Pulmonary artery endothelial cell (primary cell): ENCODE results near the gene GPS1. TPM values are rescaled to one million over a fixed set of nuclear protein-coding genes. Genes with fewer than 3 reads are reported as not detected.

Source experiments
- DNase-seq: peaks from one replicate; pipeline ENCODE4 v3.0.0-alpha.2; 2011; ENCODE audit warnings: low read depth, low spot score
- total RNA-seq: library from RNA; depleted of rRNA; stranded (reverse); fragments of >200 nt; gene quantifications from 2 replicates; pipeline ENCODE4 v1.2.3, GENCODE V29; 2014

GPS1 gene
- total RNA-seq, 1 donor from 2014 or later: 110 TPM

DNA sequence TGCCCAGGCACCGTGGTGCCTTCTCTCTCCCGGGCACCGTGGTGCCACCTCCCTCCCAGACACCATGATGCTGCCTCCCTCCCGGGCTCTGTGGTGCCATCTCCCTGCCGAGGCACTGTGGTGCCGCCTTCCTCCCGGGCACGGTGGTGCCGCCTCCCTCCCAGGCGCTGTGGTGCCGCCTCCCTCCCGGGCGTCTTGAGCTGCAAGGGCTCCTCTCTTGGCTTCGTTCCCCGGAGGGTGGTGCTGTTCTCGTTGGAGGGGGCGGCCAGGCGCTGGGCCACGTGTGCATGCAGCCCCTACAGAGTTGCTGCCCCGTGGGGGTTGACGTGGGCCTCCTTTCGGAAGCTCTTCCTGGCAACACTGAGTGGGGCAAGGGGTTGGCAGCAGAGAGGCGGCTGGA, 37.3 kb upstream of the GPS1 start:
- DNase-seq: no peak

DNA sequence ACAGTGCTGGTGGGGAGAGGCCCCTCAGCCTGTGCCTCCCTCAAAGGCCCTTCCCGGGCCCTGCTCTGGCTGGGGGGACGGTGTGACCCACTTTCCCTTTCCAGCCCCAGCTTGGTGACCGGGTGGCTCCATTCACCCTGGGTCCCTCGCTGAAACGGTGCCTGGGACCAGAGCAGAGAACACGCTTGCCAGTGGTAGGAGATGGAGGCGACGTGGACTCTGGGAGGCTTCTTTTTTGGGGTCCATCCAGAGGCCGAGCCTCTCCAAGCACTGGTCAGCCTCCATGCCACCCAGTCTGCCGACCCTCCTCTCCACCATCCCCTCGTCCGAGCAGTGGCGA, 36.8 kb upstream of the GPS1 start:
- DNase-seq: no peak

DNA sequence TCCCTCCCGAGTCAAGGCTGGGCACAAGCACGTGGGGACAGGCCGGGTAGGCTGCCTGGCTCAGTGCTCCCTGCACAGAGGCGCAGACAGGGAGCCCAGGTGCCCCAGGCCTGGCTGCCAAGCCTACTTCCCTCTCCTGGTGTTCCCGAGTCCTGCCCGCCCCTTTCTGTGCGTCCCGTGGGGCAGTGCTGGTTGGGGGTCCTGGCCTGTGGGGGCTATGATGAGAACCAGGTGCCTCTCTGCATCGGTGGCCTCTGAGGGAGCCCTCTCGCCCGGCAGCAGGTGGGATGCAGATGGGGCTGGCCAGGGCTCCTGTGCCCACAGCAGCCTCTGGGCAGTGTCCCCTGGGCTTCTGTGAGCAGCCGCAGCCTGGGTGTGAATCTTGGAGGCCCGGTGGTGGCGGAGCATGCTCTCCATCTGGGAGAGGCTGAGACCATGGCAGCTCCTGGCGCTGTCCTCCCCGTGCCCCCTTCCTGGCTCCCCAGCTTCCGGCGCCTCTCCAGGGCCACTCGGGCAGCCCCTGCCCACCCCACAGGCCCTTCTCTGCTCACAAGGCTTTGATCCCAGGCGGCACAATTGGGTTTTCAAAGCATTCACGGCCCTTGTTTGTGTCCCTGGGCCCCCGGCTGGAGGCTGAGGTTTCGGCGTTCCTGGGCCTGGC, 36.3 kb upstream of the GPS1 start:
- no peak for DNase-seq

DNA sequence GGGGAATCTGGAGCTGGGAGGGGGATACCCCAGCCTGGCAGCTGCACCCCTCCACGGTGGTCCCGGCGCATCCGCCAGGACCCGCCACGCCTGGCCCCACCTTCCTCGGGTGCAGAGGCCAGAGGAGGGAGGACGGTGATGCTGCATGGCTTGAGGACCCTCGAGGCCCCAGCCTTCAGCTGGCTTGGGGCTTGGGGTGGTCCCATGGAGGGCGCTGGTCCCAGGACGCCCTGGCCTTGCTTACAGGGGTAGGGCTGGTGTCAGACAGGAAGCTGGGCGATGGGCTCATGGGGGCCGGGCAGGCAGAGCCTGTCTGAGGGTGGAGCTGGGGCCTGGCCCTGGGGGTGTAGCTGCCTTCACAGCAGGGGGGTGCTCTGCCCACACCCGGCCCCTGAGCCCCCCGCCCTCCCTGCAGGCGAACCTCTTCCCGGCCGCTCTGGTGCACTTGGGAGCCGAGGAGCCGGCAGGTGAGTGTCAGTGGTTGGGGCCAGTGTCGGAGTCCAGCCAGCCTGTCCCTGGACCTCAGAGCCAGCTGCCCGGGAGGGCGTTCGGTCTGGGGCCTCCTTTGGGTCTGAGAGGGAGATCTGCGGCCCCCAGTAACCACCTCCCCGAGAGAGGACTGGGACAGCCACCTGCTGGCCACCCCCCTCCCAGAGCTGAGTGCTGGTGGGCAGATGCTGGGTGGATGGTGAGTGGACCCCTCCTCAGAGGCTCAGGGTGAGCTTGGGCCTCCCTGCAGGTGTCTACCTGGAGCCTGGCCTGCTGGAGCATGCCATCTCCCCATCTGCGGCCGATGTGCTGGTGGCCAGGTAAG, 35.4 kb upstream of the GPS1 start:
- no peak for DNase-seq

DNA sequence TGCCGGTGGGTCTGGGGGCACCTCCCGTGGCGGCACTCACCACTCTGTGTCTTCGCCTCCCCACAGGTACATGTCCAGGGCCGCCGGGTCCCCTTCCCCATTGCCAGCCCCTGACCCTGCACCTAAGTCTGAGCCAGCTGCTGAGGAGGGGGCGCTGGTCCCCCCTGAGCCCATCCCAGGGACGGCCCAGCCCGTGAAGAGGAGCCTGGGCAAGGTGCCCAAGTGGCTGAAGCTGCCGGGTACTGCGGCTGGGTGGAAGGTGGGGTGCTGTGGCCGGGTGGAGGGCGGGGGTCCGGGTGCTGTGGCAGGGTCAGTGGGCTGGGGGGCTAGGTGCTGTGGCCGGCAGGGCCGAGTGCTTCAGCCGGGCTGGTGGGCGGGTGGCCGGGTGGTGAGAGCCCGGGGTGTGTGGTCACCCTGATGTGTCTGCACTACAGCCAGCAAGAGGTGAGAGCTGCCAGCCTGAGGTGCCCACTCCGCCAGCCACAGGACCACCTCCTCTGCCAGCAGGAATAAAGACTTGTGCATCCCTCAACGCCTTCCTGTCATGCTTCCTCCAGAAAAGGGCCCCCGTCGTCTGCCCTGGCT, 34.7 kb upstream of the GPS1 start:
- DNase-seq: no peak

DNA sequence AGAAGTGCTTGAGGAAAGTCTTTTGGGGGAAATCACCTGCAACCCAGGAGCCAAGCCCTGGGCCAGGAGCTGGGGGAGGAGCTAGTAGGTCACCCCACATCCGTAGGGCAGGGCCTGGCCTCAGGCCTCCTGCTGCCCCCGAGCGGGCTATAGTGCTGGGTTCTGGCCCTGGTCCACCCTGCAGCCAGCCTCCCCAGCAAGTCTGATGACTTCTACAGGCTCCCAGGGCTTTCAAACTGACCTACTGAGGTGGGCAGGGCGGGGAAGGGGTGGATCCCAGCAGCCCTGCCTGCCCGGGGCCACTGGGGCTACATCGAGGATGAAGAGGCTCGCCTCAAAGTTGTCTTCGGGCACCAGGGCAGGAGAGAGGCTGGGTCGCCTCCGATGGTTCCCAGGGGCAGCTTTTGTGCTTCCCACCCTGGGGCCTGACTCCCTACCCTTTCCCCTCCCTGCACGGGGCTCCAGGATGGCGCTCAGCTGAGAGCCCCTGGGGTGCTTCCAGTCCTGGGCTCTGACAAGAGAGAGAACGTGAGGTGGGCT, 34.0 kb upstream of the GPS1 start:
- DNase-seq: no peak

DNA sequence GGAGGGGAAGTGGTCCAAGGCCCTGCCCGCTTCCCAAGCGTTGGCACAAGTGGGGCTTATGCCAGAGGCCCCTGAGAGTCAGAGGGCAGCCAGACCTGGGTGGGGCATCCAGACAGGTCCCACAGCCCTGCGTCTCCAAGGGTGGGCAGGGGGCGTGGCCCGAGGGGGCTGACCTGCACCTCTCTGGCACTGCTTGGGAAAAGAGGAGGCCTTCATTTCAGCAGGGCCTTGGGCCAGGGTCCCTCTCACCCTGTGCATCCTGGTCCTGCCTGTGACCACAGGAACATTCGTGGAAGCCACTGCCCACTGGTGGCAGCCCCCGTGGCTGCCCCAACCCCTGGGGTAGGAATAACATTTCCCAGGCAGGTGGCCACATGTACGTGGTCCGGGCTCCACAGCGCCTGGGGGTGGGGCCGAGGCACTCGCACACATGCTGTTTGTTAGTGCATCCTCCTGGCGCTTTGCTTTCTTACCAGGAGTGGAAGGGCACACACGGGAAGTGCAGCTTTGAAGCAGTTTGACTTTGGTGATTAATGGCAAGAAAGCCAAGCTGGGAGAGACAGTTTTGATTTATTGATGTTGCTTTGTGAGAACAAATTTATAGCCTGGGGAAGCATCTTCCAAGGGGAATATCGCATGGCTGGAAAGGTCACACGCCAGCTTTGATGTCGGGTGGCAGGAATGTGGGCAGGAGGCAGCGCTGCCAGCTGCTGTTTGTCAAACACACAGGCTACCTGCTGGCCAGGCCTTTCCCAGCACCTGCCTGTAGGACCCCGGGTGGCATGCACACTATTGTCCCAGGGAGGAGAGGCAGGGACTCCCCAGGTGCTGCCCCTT, 33.3 kb upstream of the GPS1 start:
- no peak for DNase-seq

DNA sequence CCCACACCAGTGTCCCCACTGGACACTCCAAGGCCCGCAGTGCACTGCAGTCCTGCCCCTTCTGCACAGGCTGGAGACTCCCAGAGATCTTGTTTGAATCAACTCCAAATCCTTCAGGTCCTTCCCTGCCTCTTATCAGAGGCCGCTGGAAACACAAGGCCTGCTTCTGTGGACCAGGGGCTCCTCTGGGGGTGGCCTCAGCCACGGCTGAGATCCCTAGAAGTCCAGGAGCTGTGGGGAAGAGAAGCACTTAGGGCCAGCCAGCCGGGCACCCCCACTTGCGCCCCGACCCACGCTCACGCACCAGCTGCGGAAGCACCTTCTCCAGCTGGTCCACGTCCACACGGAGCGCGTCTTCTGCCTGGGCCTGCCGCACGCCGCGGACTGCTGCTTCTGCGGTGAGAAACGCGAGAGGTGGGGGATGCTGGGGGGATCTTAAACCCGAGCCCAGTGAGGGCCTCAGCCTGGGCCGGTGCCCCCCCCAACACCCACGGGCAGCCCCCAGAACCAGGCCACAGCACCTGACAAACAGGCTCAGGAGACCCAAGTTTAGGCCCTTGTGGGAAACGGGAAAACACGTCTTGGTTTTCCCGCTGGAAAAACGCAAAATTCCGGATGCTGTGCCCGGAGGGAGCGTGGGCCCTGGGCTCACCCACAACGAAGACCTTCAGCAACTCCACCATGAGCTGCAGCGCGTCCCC, 32.6 kb upstream of the GPS1 start:
- no peak for DNase-seq

DNA sequence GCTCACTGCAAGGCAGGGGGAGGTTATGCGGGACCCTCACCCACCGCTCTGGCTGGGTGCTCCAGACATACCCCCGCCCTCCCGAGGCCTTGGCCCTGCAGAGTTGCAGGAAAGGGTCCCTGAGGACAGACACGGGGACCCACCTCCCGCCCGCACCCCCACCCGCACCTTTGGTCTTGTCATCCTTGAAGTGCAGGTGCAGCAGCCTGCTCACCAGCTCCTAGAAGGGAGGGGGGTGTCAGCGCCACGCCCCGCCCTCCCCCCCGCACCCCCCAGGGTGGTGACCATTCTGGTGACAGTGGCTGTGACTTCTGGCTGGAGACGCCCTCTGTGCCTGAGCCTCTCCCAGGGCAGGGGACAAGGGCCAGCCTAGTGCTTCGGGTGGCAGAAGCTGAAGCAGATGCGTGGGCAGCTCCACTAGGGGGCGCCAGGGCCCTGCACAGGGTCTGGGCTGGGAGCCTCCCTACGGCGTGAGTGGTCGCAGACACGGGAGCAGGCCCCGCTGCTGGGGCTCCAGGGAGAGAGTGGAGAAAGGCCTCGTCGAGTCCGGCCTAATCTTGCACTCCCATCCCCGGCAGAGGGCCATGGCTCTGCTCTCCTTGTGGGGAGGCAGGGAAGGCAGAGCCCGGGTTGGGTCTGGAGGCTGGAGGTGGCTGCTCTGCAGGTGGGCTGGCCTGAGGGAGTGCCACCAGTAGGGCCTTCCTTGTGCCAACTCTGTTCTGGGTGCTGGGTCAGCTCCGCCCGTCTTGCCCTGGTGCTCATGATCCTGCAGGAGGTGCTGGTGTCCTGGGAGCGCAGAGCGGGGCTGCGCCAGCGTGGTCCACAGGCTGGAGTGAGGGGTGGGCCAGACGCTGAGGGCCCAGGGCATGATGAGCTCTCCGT, 31.8 kb upstream of the GPS1 start:
- DNase-seq: no peak

DNA sequence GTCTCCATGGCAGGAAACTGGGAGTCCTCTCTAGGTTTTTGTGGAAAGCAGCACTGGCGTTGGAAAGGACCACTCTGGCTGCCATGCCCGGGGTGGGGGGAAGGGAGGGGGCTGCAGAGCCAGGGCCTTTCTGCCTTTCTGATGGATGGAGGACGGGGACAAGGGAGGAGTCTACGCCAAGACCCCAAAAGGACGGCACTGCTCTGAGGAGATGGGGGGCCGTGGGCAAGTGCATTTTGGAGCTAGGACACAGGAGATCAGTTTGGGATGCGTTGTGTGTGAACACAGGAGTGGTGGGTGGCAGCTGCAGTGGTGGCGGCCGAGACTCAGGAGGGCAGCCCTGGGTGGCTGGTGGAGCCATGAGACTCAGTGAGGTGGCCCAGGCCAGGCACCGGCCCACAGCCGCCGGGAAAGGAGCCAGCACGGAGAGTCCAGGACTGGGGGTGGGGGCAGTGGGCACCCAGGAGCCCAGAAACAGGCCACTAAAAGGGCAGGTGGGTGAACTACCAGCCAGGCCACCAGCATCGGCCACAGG, 31.1 kb upstream of the GPS1 start:
- DNase-seq: no peak

DNA sequence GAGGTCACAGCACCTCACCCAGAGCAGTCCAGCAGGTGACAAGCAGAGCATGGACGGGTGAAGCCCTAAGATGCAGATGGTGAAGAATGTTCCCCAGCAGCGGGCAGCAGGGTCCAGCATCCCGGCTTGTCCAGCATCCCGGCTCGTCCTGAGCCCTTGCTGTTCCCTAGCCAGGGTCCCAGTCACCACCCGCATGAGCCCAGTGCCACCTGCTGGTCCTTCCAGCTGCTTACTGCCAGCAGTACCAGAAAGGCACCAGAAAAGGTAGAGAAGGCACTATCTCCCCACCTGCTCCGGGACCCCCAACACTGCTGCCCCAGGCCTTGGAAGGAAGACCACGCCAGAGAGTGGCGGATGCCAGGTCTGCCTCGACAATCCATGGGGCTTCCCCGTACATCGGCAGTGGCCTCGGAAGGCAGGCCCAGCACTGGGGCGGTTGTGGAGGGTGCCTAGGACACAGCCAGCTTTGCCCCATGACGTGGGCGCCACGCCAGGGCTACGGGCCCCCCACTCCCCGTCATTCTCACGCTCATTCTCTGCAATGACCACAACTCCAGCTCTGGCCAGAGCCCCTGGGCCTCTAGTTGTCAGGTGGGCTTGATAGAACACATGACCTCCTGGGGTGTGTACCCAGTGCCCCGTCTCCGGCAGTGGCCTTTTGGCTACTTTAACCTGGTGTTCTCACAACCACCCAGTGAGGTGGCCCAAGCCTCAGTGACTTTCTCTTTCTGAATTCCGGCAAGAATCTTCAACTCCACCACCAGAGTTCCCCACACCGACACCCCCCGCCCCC, 30.4 kb upstream of the GPS1 start:
- no peak for DNase-seq

DNA sequence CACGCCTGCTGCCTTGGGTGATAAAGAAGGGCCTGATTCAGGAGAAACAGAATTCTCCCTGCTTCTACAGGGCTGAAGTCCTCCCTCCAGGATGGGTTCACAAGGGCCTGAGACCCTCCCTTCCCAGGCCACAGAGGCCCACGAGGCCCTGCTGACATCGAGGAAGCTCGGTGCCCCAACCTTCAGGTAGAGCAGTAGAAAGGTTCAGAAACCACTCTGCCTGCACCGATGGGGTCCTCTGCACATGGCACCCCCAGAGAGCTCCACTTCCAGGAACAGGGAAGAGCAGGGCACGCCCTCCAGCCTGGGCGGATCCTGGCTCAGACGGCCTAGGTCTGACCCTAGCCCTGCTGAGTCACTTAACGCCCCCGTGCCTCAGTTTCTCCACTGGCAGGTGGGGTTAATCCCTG, 29.8 kb upstream of the GPS1 start:
- DNase-seq: no peak

DNA sequence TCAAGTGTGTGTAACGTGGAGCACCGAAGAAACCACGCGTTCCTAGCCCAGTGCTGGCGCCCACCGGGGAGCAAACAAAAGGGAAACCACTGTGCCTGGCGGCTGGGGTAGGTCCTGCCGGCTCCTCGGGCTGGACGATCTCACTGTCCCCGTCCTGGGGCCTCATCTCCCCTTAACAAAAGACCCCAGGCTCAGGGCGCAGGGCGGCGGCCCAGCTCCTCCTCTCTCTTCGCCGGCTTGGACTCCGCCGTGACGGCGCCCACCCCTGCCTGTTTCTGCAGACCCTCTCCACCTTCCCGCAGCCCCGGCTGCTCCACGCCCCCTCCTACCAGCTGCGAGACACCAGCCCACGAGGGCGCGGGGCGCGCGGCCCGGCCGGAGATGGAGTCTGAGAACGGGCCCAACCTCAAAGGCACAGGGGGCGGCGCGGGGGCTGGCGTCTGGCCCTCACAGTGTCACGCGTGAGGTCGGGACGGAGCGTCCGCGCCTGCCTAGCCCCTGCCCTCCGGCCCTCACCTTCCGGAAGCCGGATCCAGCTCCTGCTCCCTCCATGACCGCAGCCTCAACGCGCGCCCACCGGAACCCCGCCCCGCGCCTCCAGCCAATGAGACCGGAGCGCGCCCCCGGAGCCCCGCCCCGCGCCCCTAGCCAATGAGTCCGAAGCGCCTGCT, 29.3 kb upstream of the GPS1 start, which contains the start of gene CENPX:
Gene CENPX (minus strand): TSS at position 569 of the 671 bp plus-strand sequence. CDS start 17 bp downstream, at position 552.
- no peak for DNase-seq

DNA sequence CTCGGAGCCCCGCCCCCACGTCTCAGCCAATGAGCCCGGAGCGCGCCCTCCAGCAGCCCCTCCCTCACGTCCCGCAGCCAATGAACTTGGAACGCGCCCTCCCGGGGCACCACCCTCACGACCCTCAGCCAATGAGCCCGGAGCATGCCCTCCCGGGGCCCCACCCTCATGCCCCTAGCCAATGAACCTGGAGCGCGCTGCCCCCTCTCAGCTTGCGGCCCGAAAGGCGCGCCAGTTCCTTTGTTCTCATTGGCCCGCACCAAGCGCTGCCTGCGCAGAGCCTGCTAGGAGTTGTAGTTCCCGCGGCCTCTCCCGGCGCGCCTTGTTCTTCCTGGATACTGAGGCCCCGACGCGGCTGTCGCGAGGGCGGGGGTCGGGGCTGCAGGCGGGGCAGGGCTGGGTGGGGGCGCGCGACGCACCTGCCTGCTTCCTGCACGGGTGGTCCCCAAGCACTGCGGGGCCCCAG, 28.7 kb upstream of the GPS1 start, which contains the start of gene LRRC45:
Gene LRRC45 (plus strand): TSS at position 325 of the 466 bp plus-strand sequence. CDS start 339 bp downstream, outside the sequence.
- peak; percentile 98 for DNase-seq

DNA sequence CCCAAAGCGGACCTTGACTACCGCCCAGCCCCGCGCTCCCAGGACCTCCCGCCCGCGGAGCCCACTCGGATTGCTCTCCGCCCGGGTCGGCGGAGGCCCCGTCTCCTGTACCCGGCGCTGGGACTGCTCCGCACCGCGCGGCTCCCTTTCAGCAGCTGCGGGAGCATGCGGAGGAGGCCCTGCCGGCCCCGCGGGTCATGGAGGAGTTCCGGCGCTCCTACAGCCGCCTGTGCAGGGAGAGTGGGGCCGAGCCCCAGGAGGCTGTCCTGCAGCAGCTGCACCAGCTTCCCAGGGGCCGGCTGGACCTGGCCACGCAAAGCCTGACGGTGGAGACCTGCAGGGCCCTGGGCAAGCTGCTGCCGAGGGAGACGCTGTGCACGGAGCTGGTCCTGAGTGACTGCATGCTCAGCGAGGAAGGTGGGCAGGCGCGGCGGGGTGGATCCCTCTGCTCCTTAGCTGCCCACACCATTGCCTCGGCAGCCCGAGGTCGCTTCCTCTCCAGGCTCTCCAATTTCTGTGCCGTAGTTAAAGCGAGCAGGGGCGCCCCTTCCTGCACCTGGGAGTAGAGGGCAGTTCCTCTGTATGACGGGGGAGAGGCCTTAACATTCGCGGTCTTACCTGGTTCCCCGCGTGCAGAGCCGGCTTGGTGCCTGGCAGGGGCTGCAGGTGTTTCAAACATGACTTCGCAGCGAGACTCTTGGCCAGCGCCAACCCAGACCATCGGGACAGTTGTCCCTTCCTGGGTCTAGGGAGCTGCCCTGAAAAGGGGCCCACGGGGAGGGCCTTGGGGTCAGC, 28.1 kb upstream of the GPS1 start:
- no peak for DNase-seq

DNA sequence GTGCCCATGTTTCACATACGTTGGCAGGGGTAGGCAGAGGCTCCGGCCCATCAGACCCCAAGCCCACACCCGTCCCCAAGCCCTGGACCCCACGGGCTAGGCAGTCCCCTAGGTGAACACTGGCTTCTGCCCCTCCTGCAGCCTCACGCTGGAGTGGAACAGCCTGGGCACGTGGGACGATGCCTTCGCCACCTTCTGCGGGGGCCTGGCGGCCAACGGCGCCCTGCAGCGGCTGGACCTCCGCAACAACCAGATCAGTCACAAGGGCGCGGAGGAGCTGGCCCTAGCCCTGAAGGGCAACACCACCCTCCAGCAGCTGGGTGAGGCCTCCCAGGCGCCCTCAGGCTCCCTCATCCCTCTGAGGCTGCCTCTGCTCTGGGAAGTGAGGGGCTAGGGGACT, 26.8 kb upstream of the GPS1 start:
- no peak for DNase-seq
